OCI-LY1 (cell line): ENCODE data around the gene TRMU.

ENCODE experiments used
- CTCF ChIP-seq: fragments of 200-600 bp; sonication (generic), shearing (Covaris generic); IDR thresholded peaks from 2 replicates; pipeline ENCODE4 v1.5.1; 2017; ENCODE audit warnings: mild to moderate bottlenecking, antibody characterized with exemption, low read length, moderate library complexity, mixed read lengths
- EZH2 ChIP-seq: fragments of 200-600 bp; sonication (generic), shearing (Covaris generic); IDR thresholded peaks from 2 replicates; pipeline ENCODE4 v1.8.0; 2017; ENCODE audit warnings: borderline replicate concordance, mixed run types, mild to moderate bottlenecking, antibody characterized with exemption, low read length, moderate library complexity, mixed read lengths

- TF ChIP-seq CTCF, result no peak
- TF ChIP-seq EZH2, result no peak
Measured at GRCh38 chr22:46401370-46401769, 65.9 kb downstream of the TRMU start.
